ENCODE data around the gene VTI1A. TPM values are rescaled to one million over a fixed set of nuclear protein-coding genes. Genes with fewer than 3 reads are reported as not detected.
"Not testable (repeated sequence)": the region's sequence is repeated elsewhere in the genome, so short reads cannot be mapped to it uniquely, and the experiment has no call there.

VTI1A gene
- total and polyA plus RNA-seq, 2 of the 8 experiments (the other 6 are each of a cell fraction or from before 2014, with no cell fraction given): 6.0 to 20.0 TPM

DNA sequence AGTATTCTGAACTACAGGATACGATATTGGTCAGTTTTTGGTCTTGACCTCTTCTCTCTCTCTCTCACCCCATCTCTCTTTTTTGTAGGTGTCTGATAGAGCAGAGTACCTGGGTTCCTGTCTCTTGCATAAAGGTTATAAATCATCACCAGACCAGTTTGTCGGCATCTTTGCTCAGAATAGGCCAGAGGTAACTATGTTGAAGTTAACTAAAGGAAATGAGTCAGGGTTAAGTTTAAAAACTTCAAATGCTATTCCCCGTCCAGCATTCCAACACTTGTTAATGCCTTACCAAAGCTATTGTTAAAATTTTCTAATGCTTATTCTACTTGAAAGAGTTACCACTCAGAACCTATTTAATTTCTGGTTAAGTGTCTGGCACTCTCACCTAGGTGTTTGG is 42.4 kb upstream of the VTI1A start (continued):
- no peak for TF ChIP-seq MAX (IDR thresholded peaks at IDR 0.05)
- TF ChIP-seq EGR1 (IDR thresholded peaks at IDR 0.05; ENCODE audit: borderline replicate concordance, low read depth, low read length): no peak
- no peak for TF ChIP-seq GABPA (IDR thresholded peaks at IDR 0.05; ENCODE audit: borderline replicate concordance, insufficient read depth, low read length)
- TF ChIP-seq POLR2A (IDR thresholded peaks at IDR 0.05; ENCODE audit: control extremely low read depth in 1 of 2, low read depth in 2 of 2, low read length in 2 of 2): no peak

DNA sequence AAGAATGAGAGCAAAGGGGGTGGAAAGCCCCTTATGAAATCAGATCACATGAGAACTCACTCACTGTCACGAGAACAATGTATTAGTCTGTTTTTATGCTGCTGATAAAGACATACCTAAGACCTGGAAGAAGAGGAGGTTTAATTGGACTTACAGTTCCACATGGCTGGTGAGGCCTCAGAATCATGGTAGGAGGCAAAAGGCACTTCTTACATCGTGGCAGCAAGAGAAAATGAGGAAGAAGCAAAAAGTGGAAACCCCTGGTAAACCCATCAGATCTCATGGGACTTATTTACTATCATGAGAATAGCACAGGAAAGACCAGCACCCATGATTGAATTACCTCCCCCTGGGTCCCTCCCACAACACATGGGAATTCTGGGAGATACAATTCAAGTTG is 40.2 kb upstream of the VTI1A start:
- H3K18ac ChIP-seq (ENCODE audit: extremely low read depth, low read length); POLR2A ChIA-PET (ENCODE audit: partially characterized antibody); H3K9ac ChIP-seq (replicated peaks in 1 of 4; ENCODE audit: extremely low read depth in 1 of 4, low read depth in 3 of 4, low read length in 3 of 4); H3K27me3 ChIP-seq (replicated peaks in 1 of 4; ENCODE audit: control insufficient read depth in 3 of 4, extremely low read depth in 1 of 4, insufficient read depth in 3 of 4, low read length in 3 of 4); H2BK120ac ChIP-seq (replicated peaks; ENCODE audit: low read depth, low read length); H4K8ac ChIP-seq (ENCODE audit: extremely low read depth, insufficient read depth, low read length); H3K23me2 ChIP-seq (ENCODE audit: low read depth, low read length); DNase-seq (ENCODE audit: low read depth in 1 of 2, low spot score in 2 of 2); H2BK5ac ChIP-seq (ENCODE audit: low read depth, low read length); H3K4ac ChIP-seq (replicated peaks; ENCODE audit: insufficient read length, low read depth, low read length); H3K4me2 ChIP-seq (ENCODE audit: insufficient read depth in 1 of 2, low read depth in 2 of 2, low read length in 2 of 2); H2AK5ac ChIP-seq (ENCODE audit: low read depth, low read length); H2BK15ac ChIP-seq (ENCODE audit: low read length); H2BK12ac ChIP-seq (ENCODE audit: low read depth, low read length); H3K27ac ChIP-seq (ENCODE audit: low read depth, low read length); H3K14ac ChIP-seq (ENCODE audit: insufficient read length); H3K36me3 ChIP-seq (ENCODE audit: control insufficient read depth in 2 of 4, insufficient read depth in 4 of 4, low read length in 3 of 4); FAIRE-seq; H4K20me1 ChIP-seq (replicated peaks in 1 of 2; ENCODE audit: control insufficient read depth in 1 of 2, insufficient read depth in 2 of 2, low read length in 2 of 2); H3K79me2 ChIP-seq (ENCODE audit: control insufficient read depth in 1 of 2, insufficient read depth in 2 of 2, low read length in 2 of 2); H4K91ac ChIP-seq (replicated peaks; ENCODE audit: insufficient read length, low read length); H3K79me1 ChIP-seq (ENCODE audit: low read depth, low read length); H2AFZ ChIP-seq (ENCODE audit: low read length); H3K4me1 ChIP-seq (replicated peaks in 1 of 4; ENCODE audit: control insufficient read depth in 3 of 4, insufficient read depth in 4 of 4, low read length in 3 of 4); H2BK20ac ChIP-seq (ENCODE audit: low read length); H3K4me3 ChIP-seq (ENCODE audit: extremely low read depth in 1 of 4, insufficient read depth in 2 of 4, low read depth in 3 of 4, low read length in 4 of 4); H3K56ac ChIP-seq (replicated peaks; ENCODE audit: insufficient read length, low read depth, low read length); H4K5ac ChIP-seq (ENCODE audit: insufficient read length, low read depth, low read length); H3K9me3 ChIP-seq (ENCODE audit: insufficient read depth in 2 of 2, low read depth in 1 of 2, low read length in 1 of 2); H3K23ac ChIP-seq (ENCODE audit: insufficient read length): not testable (repeated sequence)
- CTCF ChIA-PET (ENCODE audit: partially characterized antibody): interaction anchor here (1.0 kb wide), 1 partner anchor 50 kb away, joined by 3 read pairs; no protein-coding TSS in a partner anchor
- 95% methylated on average over 2 of the region's 2 CpGs; no CpG with 5 or more reads in 1 of the 2 experiments for WGBS, 2 experiments (ENCODE audit: extremely low coverage in 1 of 2, insufficient coverage in 1 of 2, insufficient read length in 1 of 2, insufficient replicate concordance in 2 of 2, low coverage in 1 of 2, low lambda C conversion rate in 2 of 2, missing lambda C conversion rate in 1 of 2)
